IMR-90 (cell line): ENCODE data around the gene CLRN3.

Experiments used
- BHLHE40 ChIP-seq: fragments of 150-350 bp; IDR thresholded peaks from 2 replicates; pipeline ENCODE4 v1.6.1; 2016; ENCODE audit warnings: mild to moderate bottlenecking, low read depth, low read length
- CEBPB ChIP-seq: IDR thresholded peaks from 2 replicates; pipeline ENCODE4 v1.6.1; 2012; ENCODE audit warnings: low read depth, low read length, improper control_type of control experiment
- FOS ChIP-seq: fragments of 150-350 bp; IDR thresholded peaks from 2 replicates; pipeline ENCODE4 v1.6.1; 2016; ENCODE audit warnings: low read depth, low read length
- MAFK ChIP-seq: IDR thresholded peaks from 2 replicates; pipeline ENCODE4 v1.6.1; 2012; ENCODE audit warnings: low read depth, low read length, improper control_type of control experiment
- MAZ ChIP-seq: IDR thresholded peaks from 2 replicates; pipeline ENCODE4 v1.6.1; 2012; ENCODE audit warnings: low read depth, mild to moderate bottlenecking, low read length, improper control_type of control experiment, moderate library complexity, borderline replicate concordance
- MXI1 ChIP-seq: IDR thresholded peaks from 2 replicates; pipeline ENCODE4 v1.6.1; 2012; ENCODE audit warnings: low read depth, mild to moderate bottlenecking, low read length, moderate library complexity, borderline replicate concordance
- NFE2L2 ChIP-seq: fragments of 150-350 bp; IDR thresholded peaks from 2 replicates; pipeline ENCODE4 v1.6.1; 2016; ENCODE audit warnings: low read depth, mild to moderate bottlenecking, low read length
- POLR2A ChIP-seq: IDR thresholded peaks from 2 replicates; pipeline ENCODE4 v1.6.1; 2012; ENCODE audit warnings: mild to moderate bottlenecking, low read depth, low read length
- RAD21 ChIP-seq: IDR thresholded peaks from 2 replicates; pipeline ENCODE4 v1.6.1; 2012; ENCODE audit warnings: low read length, improper control_type of control experiment
- RCOR1 ChIP-seq: IDR thresholded peaks from 2 replicates; pipeline ENCODE4 v1.6.1; 2012; ENCODE audit warnings: mild to moderate bottlenecking, low read length, improper control_type of control experiment; ENCODE audit not compliant: insufficient replicate concordance
- SMC3 ChIP-seq: fragments of 150-350 bp; IDR thresholded peaks from 2 replicates; pipeline ENCODE4 v1.6.1; 2016; ENCODE audit warnings: low read depth, mild to moderate bottlenecking, antibody characterized with exemption, low read length, moderate library complexity
- USF2 ChIP-seq: fragments of 150-350 bp; IDR thresholded peaks from 2 replicates; pipeline ENCODE4 v1.6.1; 2017; ENCODE audit warnings: mild to moderate bottlenecking, antibody characterized with exemption, low read length, low read depth
- TF ChIP-seq, protein P1 (sequence below): conservative IDR thresholded peaks from 2 replicates; pipeline ENCODE4 v1.5.1; 2012; ENCODE audit warnings: mild to moderate bottlenecking, low read depth, low read length, improper control_type of control experiment
- TF ChIP-seq, protein P2 (sequence below): fragments of 150-350 bp; IDR thresholded peaks from 2 replicates; pipeline ENCODE4 v1.6.1; 2016; ENCODE audit warnings: low read depth, mild to moderate bottlenecking, low read length, moderate library complexity, borderline replicate concordance

GRCh38 chr10:127888521-127889312 lies 4.0 kb downstream of the CLRN3 start:
- TF ChIP-seq, protein P1, sequence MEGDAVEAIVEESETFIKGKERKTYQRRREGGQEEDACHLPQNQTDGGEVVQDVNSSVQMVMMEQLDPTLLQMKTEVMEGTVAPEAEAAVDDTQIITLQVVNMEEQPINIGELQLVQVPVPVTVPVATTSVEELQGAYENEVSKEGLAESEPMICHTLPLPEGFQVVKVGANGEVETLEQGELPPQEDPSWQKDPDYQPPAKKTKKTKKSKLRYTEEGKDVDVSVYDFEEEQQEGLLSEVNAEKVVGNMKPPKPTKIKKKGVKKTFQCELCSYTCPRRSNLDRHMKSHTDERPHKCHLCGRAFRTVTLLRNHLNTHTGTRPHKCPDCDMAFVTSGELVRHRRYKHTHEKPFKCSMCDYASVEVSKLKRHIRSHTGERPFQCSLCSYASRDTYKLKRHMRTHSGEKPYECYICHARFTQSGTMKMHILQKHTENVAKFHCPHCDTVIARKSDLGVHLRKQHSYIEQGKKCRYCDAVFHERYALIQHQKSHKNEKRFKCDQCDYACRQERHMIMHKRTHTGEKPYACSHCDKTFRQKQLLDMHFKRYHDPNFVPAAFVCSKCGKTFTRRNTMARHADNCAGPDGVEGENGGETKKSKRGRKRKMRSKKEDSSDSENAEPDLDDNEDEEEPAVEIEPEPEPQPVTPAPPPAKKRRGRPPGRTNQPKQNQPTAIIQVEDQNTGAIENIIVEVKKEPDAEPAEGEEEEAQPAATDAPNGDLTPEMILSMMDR, result no peak
- TF ChIP-seq MAFK (no peak), BHLHE40 (no peak), RAD21 (no peak), POLR2A (no peak), MAZ (no peak), USF2 (no peak), FOS (no peak), CEBPB (no peak), SMC3 (no peak), MXI1 (no peak), RCOR1 (no peak), NFE2L2 (no peak)
- TF ChIP-seq, protein P2, sequence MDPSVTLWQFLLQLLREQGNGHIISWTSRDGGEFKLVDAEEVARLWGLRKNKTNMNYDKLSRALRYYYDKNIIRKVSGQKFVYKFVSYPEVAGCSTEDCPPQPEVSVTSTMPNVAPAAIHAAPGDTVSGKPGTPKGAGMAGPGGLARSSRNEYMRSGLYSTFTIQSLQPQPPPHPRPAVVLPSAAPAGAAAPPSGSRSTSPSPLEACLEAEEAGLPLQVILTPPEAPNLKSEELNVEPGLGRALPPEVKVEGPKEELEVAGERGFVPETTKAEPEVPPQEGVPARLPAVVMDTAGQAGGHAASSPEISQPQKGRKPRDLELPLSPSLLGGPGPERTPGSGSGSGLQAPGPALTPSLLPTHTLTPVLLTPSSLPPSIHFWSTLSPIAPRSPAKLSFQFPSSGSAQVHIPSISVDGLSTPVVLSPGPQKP, result no peak
